GM19328 (cell line): Measurements from ENCODE around the gene MYBBP1A.

Experiments
- ATAC-seq: cut with Tn5 transposase; IDR thresholded peaks from one replicate; pipeline ENCODE4 v1.9.1; 2021; ENCODE audit warnings: mild to moderate bottlenecking, moderate library complexity; ENCODE audit not compliant: unreplicated experiment

The MYBBP1A gene

GRCh38 chr17:4506892-4507291 is 48.3 kb downstream of the MYBBP1A start:
- no peak for ATAC-seq

GRCh38 chr17:4506175-4506813 is 48.9 kb downstream of the MYBBP1A start:
- ATAC-seq: no peak

DNA sequence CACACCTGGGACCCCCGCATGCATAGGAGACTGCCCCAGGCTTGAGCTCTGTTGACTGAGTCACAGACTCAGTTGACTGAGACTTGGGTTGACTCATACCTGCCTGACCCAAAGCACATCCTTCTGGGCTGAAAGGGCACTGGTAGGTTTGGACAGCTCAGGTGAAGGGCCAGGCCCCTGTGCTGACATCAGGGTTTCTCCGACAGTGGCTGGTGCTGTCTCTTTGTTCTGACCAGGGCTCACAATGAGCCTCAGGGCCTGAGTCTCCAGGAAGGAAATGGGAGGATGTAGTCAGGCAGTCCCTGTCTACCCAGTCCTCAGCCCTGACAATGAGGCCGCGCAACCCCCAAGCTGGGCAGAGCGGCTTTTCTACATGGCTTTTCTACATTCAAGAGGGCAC is 50.0 kb downstream of the MYBBP1A start:
- no peak for ATAC-seq

DNA sequence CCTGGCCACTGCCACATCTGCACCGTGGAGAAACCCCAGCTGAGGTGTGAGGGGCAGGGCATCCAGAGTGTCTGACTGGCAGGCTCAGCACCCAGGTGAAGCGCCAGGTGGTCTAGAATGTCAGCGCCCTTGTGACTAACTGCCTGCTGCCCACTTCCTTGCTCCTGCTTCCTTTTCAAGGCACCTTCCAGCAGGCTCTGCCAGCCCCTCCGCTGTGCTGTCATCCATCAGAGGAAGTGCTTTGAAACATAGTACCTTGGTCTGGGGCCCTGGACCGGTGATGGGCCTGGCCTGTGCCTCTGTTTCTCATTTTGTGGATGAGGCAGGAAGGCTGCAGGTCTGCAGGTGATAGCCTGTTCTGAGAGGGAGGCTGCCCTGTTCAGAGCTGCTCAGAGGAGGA is 51.0 kb downstream of the MYBBP1A start:
- ATAC-seq: no peak

DNA sequence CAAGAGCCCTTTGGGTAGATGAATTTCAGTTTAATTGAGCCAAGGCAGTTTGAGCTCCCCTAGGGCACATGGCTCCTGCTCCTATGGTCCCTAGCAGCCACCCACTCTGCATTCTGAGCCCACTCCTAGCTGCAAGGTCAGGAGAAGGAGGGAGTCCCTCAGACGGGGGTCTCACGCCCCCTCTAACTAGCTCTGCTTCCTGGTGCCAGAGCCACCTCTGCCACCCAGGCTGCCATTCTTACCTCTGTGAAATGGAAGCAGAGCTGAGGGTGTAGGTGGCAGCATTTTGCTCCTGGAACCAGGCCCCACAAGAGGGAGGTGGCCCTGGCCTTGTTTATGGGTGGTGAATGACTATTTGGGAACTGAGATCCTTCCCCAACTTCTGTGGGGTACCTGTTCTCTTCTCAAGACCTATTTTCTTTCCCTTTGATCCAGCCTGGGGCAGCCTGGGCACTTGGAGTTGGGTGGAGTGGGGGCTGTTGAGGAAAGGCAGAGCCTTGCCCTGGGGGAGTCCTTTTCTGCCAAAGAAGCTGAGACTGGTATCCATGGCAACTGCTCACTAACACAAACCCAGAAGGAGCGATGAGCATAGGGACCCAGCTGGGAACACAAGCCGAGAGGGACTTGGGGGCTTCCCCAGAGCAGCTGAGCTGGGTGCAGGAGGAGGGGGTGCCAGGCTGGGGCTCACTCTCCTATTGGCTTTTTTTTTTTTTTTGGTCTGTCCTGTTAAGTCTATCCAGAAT is 51.7 kb downstream of the MYBBP1A start:
- ATAC-seq: no peak

- no peak for ATAC-seq
These were observed 52.6 kb downstream of the MYBBP1A start for GRCh38 chr17:4502466-4503154.

DNA sequence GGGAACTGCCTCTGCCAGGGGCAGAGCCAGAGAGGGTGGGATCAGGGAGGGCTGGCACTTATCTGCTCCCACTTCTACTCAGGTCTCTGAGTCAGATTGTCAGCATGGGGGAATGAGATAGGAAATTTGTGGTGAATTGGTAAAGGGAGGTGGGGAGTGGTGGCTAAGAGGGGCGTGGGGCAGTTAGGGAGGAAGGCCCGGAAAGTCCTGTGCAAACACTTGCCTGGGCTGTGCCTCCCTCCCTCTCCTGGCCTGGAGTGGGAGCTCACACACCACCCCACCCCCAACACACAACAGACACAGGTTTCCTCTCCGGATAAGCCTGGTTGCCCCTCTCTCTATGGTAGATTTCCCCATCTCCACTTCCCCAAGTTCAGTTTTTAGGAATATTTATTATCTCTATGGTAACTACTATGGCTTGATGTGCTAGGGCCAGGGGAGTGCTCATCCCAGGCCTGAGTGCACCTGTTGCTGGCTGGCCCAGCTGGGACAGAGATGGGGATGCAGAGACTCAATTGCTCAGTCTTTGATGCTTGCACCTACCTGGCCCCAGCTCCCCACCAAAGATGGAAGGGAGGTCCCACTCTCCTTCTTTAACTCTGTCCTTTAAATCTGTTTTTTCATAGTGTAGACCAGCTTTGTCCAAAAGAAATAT is 53.8 kb downstream of the MYBBP1A start:
- no peak for ATAC-seq

DNA sequence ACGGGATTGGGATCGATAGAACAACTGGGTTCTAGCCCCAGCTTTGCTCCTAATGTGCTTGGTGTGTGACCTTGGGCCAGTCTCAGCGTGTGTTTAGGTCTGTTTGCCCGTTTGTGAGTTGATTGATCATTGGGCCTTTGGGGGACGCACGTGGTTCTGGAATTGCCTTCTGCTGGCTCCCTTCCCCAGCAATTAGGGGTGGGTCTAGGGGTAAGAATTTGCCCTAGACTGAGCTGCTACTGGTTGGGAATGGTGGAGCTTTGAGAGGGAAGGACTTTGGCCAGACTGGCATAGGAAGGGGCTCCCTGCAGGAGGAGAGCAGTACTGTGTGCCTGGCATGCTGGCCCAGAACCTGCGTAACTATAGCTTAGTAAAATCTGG is 55.0 kb downstream of the MYBBP1A start:
- no peak for ATAC-seq

DNA sequence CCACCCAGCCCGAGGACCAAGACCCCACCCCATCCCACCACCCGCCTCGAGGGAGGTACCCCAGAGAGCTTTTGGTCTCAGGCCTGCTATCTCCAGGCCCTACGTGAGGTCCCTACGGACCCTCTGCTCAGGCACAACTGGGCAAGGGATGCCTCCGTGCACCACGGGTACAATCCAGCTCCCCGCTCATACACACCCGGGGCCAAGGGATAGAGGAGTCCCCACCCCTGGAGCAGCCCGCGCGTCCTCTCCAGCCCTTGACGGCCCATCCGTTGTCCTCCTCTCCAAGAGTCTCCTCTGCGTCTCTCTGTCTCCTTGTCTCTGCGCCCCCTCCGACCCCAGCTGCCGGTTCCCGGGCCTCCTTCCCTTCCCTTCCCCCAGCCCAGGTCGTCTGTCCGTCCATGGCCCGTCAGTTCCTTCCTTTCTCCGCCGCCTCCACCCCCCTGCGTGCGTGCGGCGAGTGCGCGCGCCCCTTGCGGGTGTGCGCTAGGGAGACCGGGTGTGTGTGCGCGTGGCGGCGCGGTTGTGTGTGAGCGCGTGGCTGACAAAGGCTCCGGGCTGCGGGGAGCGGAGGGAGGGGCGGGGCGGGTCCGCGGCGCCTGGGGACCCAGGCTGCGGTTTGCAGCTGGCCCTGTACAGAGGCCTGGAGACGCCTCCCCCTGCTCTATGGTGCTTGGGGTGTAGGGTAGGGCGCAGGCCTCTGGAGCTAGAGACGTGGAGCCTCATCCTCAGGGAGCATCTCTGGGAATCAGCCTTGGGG is 55.6 kb downstream of the MYBBP1A start:
- no peak for ATAC-seq

- ATAC-seq: peak; percentile 84
These were observed 56.5 kb downstream of the MYBBP1A start, which contains the start of gene SPNS2 for GRCh38 chr17:4498461-4499397. Gene SPNS2, plus strand, starts transcription at chr17:4498881. Its CDS starts 167 bp downstream, at chr17:4499048.

- no peak for ATAC-seq
These were observed 57.9 kb downstream of the MYBBP1A start for GRCh38 chr17:4497101-4497824.

DNA sequence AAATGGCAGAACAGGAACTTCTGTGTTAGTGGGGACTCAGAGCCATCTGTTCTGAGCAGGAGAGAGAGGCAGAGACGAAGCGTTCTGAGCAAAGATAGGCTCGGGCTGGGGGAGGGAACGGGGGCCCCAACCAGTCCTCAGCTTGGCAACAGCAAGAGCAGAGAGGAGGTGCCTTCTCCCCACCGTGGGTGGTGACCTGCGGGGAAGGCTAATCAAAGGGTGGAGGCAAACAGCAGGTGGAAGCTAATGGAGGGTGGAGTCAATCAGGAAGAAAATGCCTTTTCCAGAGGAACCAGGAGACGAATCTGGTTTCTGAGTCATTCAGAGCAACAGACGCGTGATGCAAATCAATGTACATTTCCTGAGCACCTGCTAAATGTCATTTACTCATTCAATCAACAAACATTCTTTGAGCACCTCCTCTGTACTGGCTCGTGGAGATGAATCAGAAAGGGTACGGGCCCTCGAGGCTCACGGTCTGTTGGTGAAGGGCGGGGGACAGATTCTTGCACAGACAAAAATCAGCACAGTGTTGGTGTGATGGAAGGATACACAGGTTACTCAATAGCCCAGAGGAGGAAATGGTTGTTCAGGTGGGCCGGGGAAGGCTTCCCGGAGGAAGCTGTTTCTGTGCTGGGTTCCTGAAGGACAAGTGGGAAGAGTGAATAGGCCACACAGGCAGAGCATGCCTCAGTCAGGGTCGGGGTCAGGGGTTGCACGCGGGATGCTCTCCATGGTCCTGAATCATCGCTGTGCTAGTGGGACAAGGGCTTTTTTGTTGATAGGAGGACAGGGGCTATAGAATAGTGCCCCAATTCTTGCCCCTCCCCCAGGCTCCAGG is 62.2 kb downstream of the MYBBP1A start:
- ATAC-seq: no peak

- no peak for ATAC-seq
These were observed 64.5 kb downstream of the MYBBP1A start for GRCh38 chr17:4490637-4491061.

DNA sequence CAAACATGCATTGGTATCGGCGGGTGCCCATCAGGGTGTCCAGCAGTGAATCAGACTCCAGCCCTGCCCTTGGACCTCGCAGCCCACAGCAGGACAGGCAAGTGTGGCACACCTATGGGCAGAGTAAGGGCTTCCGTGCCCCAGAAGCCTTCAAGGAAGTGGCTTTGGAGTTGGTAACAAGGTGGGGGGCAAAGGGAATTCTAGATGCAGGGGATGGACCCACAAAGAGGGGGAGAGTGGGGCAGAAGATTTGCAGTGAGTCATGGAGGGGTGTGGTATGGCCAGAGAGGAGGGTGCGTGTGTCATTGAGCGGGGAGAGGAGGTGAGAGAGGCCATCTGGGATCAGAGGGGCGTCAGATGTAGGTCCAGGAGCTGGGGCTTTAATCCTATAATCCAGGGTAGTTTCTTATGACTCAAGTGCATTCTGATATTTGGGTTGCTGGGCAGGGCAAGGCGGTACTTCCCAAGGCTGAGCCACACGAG is 65.0 kb downstream of the MYBBP1A start:
- ATAC-seq: no peak

GRCh38 chr17:4488989-4489595 is 66.1 kb downstream of the MYBBP1A start:
- ATAC-seq: no peak
